GM18502 (cell line): Measurements from ENCODE around the gene UNC13D.
"Not testable (repeated sequence)": the region's sequence is repeated elsewhere in the genome, so short reads cannot be mapped to it uniquely, and the experiment has no call there.

Experiments used
- ATAC-seq: cut with Tn5 transposase; IDR thresholded peaks from one replicate; pipeline ENCODE4 v1.9.1; 2021; ENCODE audit warnings: mild to moderate bottlenecking; ENCODE audit not compliant: unreplicated experiment, poor library complexity

Gene UNC13D

GRCh38 chr17:75843577-75844529, at the start of gene UNC13D:
TSS of gene UNC13D (minus strand) at chr17:75844404. CDS start at chr17:75844337, 67 bp downstream.
- peak; percentile 33 for ATAC-seq

GRCh38 chr17:75893305-75894048, 49.3 kb upstream of the UNC13D start:
- ATAC-seq: no peak

- ATAC-seq: no peak
Observed at GRCh38 chr17:75892556-75893224, 48.5 kb upstream of the UNC13D start.

GRCh38 chr17:75891605-75892555, 47.7 kb upstream of the UNC13D start:
- no peak for ATAC-seq

- no peak for ATAC-seq
Observed at GRCh38 chr17:75891022-75891604, 46.9 kb upstream of the UNC13D start.

GRCh38 chr17:75889454-75889853, 45.2 kb upstream of the UNC13D start:
- no peak for ATAC-seq

- no peak for ATAC-seq
Observed at GRCh38 chr17:75888484-75888883, 44.3 kb upstream of the UNC13D start.

- not testable (repeated sequence) for ATAC-seq
Observed at GRCh38 chr17:75885860-75886259, 41.7 kb upstream of the UNC13D start.

- ATAC-seq: no peak
Observed at GRCh38 chr17:75885431-75885830, 41.2 kb upstream of the UNC13D start.

GRCh38 chr17:75881678-75882454, 37.7 kb upstream of the UNC13D start:
- no peak for ATAC-seq

- ATAC-seq: no peak
Observed at GRCh38 chr17:75880266-75880665, 36.1 kb upstream of the UNC13D start.

- ATAC-seq: peak; percentile 27
Observed at GRCh38 chr17:75878174-75878998, 34.2 kb upstream of the UNC13D start, which contains the start of gene TRIM47. TSS of gene TRIM47 (minus strand) at chr17:75878581. CDS start at chr17:75878548, 33 bp downstream.

GRCh38 chr17:75877752-75878173, 33.6 kb upstream of the UNC13D start:
- ATAC-seq: peak; percentile 57

- peak; percentile 19 for ATAC-seq
Observed at GRCh38 chr17:75876938-75877751, 32.9 kb upstream of the UNC13D start.

- ATAC-seq: no peak
Observed at GRCh38 chr17:75876190-75876937, 32.2 kb upstream of the UNC13D start.

GRCh38 chr17:75875940-75876189, 31.7 kb upstream of the UNC13D start:
- no peak for ATAC-seq
